Measurements from ENCODE around the gene MAPKAP1.
"Not testable (repeated sequence)": the region's sequence is repeated elsewhere in the genome, so short reads cannot be mapped to it uniquely, and the experiment has no call there.

MAPKAP1 gene

GRCh38 chr9:125726456-125727132 is 19.6 kb upstream of the MAPKAP1 start:
- DNase-seq, result no peak

GRCh38 chr9:125707472-125707804 is 430 bp upstream of the MAPKAP1 start:
- no peak for DNase-seq

GRCh38 chr9:125705893-125706292 is 1.1 kb downstream of the MAPKAP1 start:
- DNase-seq, result no peak

- DNase-seq, result no peak
Observed at GRCh38 chr9:125703662-125704061, 3.3 kb downstream of the MAPKAP1 start.

- no peak for DNase-seq
Observed at GRCh38 chr9:125701351-125701750, 5.7 kb downstream of the MAPKAP1 start.

GRCh38 chr9:125700791-125701190 is 6.2 kb downstream of the MAPKAP1 start:
- no peak for DNase-seq

- DNase-seq, result no peak
Observed at GRCh38 chr9:125699870-125700269, 7.1 kb downstream of the MAPKAP1 start.

- DNase-seq, result no peak
Observed at GRCh38 chr9:125696106-125696647, 10.8 kb downstream of the MAPKAP1 start.

GRCh38 chr9:125695548-125695947 is 11.5 kb downstream of the MAPKAP1 start:
- DNase-seq, result not testable (repeated sequence)

- no peak for DNase-seq
Observed at GRCh38 chr9:125694478-125694877, 12.5 kb downstream of the MAPKAP1 start.

- not testable (repeated sequence) for DNase-seq
Observed at GRCh38 chr9:125693492-125693891, 13.5 kb downstream of the MAPKAP1 start.

- DNase-seq, result no peak
Observed at GRCh38 chr9:125691869-125692268, 15.1 kb downstream of the MAPKAP1 start.

GRCh38 chr9:125690679-125691078 is 16.3 kb downstream of the MAPKAP1 start:
- DNase-seq, result no peak

- no peak for DNase-seq
Observed at GRCh38 chr9:125687163-125687863, 19.7 kb downstream of the MAPKAP1 start.

- no peak for DNase-seq
Observed at GRCh38 chr9:125685167-125685566, 21.8 kb downstream of the MAPKAP1 start.

- DNase-seq, result no peak
Observed at GRCh38 chr9:125683486-125683885, 23.5 kb downstream of the MAPKAP1 start.

- no peak for DNase-seq
Observed at GRCh38 chr9:125682340-125682739, 24.7 kb downstream of the MAPKAP1 start.

- no peak for DNase-seq
Observed at GRCh38 chr9:125681657-125682056, 25.4 kb downstream of the MAPKAP1 start.

- no peak for DNase-seq
Observed at GRCh38 chr9:125681086-125681622, 25.9 kb downstream of the MAPKAP1 start.

GRCh38 chr9:125680445-125680844 is 26.6 kb downstream of the MAPKAP1 start:
- DNase-seq, result no peak

- DNase-seq, result no peak
Observed at GRCh38 chr9:125679597-125680189, 27.3 kb downstream of the MAPKAP1 start.

- peak; percentile 97 for DNase-seq
Observed at GRCh38 chr9:125674981-125675973, 31.7 kb downstream of the MAPKAP1 start.
